ENCODE measurements around the gene RALGAPB.

GRCh38 chr20:38579921-38580320, 107.3 kb downstream of the RALGAPB start:
- TF ChIP-seq CTCF (IDR thresholded peaks at IDR 0.05) (no peak), POLR2A (IDR thresholded peaks at IDR 0.05) (no peak)
